Lung (tissue), 12 donors: ENCODE measurements around the gene HDC. TPM values are rescaled to one million over a fixed set of nuclear protein-coding genes. Genes with fewer than 3 reads are reported as not detected.

ENCODE experiments used
- ATAC-seq: fragments of 200-7000 bp; cut with Tn5 transposase; one replicate; pipeline ENCODE4 v1.9.1; 2020; ENCODE audit warnings: moderate number of reproducible peaks; ENCODE audit not compliant: insufficient read depth, low FRiP score
- DNase-seq, 3 donors: peaks; one replicate each; pipeline ENCODE4 v3.0.0-alpha.2; 2013 to 2017
- H3K27ac ChIP-seq, 2 donors: one replicate each; pipeline ENCODE4 v1.5.1; 2013; ENCODE audit warnings: mild to moderate bottlenecking in 2 of 2, moderate library complexity in 2 of 2, control low read depth in 1 of 2, inconsistent platforms in 1 of 2, low read depth in 1 of 2, low read length in 1 of 2
- H3K27me3 ChIP-seq, 3 donors: one replicate each; pipeline ENCODE4 v1.5.1; 2013; ENCODE audit warnings: low read length in 2 of 3; ENCODE audit not compliant: control insufficient read depth in 3 of 3, insufficient read depth in 3 of 3
- H3K36me3 ChIP-seq, 4 donors: one replicate each; pipeline ENCODE4 v1.5.1; 2013; ENCODE audit warnings: low read length in 4 of 4, mild to moderate bottlenecking in 1 of 4, moderate library complexity in 1 of 4; ENCODE audit not compliant: control insufficient read depth in 4 of 4, insufficient read depth in 4 of 4
- H3K4me1 ChIP-seq, 5 donors: one replicate each; pipeline ENCODE4 v1.5.1; 2013; ENCODE audit warnings: low read length in 5 of 5, mild to moderate bottlenecking in 2 of 5, moderate library complexity in 1 of 5; ENCODE audit not compliant: control insufficient read depth in 5 of 5, insufficient read depth in 5 of 5
- H3K4me3 ChIP-seq: one replicate; pipeline ENCODE4 v1.5.1; 2013; ENCODE audit warnings: mild to moderate bottlenecking, control low read depth, moderate library complexity
- H3K9ac ChIP-seq, 2 donors: one replicate each; pipeline ENCODE4 v1.5.1; 2013; ENCODE audit warnings: low read length in 2 of 2, control low read depth in 1 of 2; ENCODE audit not compliant: insufficient read depth in 1 of 2
- H3K9me3 ChIP-seq, 4 donors: one replicate each; pipeline ENCODE4 v1.5.1; 2013; ENCODE audit warnings: low read length in 3 of 4, mild to moderate bottlenecking in 1 of 4, moderate library complexity in 1 of 4; ENCODE audit not compliant: control insufficient read depth in 4 of 4, insufficient read depth in 3 of 4
- WGBS, 2 donors: extraction: QIAGEN DNeasy Blood & Tissue Kit; methylation state at CpG; one replicate each; pipeline ENCODE4 v1.1.7; 2013; 5-methylcytosine and 5-hydroxymethylcytosine counted together
- polyA plus RNA-seq, 2 donors: library from polyadenylated mRNA; stranded (reverse); fragments of 200-250 nt; gene quantifications; one replicate each; pipeline ENCODE4 v1.2.1, GENCODE V29; 2013
- total RNA-seq, 2 donors: library from RNA; depleted of rRNA in 1 of 2; stranded (reverse); fragments of >200 nt in 1 of 2; gene quantifications; one replicate each; pipeline ENCODE4 v1.2.1, GENCODE V29; 2014 to 2021
- TF ChIP-seq, protein P1 (sequence below): IDR thresholded peaks from 2 replicates; pipeline ENCODE4 v1.5.1; 2012; ENCODE audit warnings: mild to moderate bottlenecking; ENCODE audit errors: control extremely low read depth, extremely low read depth
- donor health status: control.
- donor health status: control.
- donor health status: Bipolar disorder and iron deficiency.
- donor health status: healthy.
- donor health status: DM: yes; HTN: yes; CAD: no.

The HDC gene
- total and polyA plus RNA-seq, 4 donors: 0.57 to 8.6 (median 1.1) TPM

DNA sequence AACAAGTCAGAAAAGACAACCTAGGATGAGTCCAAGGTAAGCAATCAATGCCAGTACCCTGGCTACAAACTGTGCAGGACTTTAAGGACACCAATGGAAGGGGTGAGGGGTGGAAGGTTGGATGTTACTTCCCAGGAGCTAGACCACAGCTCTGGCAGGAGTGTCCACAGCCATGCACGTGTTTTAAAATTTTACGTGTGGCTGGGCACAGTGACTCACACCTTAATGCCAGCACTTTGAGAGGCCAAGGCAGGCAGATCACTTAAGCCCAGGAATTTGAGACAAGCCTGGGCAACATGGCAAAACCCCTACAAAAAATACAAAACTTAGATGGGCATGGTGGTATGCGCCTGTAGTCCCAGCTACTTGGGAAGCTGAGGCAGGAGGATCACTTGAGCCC lies 14.7 kb upstream of the HDC start:
- Histone ChIP-seq H3K27me3 (no peaks in the 10 kb centered on the region), H3K9me3 (no peaks in the 10 kb centered on the region), H3K36me3 (peaks cover 0 to 4% (median 2%) of the 10 kb centered on the region in 4 donors), H3K9ac (no peak overlapping the region), H3K4me3 (no peak overlapping the region), H3K4me1 (no peaks in the 10 kb centered on the region), H3K27ac (no peak overlapping the region)
- TF ChIP-seq, protein P1, sequence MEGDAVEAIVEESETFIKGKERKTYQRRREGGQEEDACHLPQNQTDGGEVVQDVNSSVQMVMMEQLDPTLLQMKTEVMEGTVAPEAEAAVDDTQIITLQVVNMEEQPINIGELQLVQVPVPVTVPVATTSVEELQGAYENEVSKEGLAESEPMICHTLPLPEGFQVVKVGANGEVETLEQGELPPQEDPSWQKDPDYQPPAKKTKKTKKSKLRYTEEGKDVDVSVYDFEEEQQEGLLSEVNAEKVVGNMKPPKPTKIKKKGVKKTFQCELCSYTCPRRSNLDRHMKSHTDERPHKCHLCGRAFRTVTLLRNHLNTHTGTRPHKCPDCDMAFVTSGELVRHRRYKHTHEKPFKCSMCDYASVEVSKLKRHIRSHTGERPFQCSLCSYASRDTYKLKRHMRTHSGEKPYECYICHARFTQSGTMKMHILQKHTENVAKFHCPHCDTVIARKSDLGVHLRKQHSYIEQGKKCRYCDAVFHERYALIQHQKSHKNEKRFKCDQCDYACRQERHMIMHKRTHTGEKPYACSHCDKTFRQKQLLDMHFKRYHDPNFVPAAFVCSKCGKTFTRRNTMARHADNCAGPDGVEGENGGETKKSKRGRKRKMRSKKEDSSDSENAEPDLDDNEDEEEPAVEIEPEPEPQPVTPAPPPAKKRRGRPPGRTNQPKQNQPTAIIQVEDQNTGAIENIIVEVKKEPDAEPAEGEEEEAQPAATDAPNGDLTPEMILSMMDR: no peak
- ATAC-seq (no peak), DNase-seq (no peak)
- 96 to 98% methylated on average over 3 of the region's 3 CpGs for WGBS, 2 donors

DNA sequence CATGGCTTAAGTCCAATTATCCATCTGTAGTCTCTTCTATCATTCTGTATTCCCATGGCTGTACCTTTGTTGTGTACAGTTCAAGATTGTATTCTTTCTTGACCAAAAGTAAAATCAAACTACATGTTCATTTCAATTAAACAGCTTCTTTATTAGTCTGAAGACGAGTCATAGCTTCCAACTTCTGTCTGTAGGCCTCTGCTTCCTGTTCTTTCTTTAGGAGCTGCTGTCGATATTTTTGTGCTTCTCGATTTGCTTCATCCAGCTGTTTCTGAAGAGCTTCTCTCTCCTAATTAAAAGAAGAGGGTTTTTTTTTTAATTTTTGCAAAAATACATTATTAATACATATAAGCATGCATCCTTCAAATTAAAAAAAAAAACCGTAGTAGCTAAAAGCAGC lies 13.0 kb upstream of the HDC start:
- no peaks in the 10 kb centered on the region for H3K9me3 ChIP-seq
- no peak overlapping the region for H3K9ac ChIP-seq
- H3K27me3 ChIP-seq: no peaks in the 10 kb centered on the region
- WGBS, 2 donors: 50 to 76% methylated on average over 4 of the region's 4 CpGs
- H3K27ac ChIP-seq: no peak overlapping the region
- no peak for ATAC-seq
- DNase-seq: peak in 1 of 3 donors; percentile 9
- peaks cover 0 to 4% (median under 1%) of the 10 kb centered on the region in 4 donors for H3K36me3 ChIP-seq
- no peaks in the 10 kb centered on the region for H3K4me1 ChIP-seq
- TF ChIP-seq, protein P1: no peak
- no peak overlapping the region for H3K4me3 ChIP-seq

DNA sequence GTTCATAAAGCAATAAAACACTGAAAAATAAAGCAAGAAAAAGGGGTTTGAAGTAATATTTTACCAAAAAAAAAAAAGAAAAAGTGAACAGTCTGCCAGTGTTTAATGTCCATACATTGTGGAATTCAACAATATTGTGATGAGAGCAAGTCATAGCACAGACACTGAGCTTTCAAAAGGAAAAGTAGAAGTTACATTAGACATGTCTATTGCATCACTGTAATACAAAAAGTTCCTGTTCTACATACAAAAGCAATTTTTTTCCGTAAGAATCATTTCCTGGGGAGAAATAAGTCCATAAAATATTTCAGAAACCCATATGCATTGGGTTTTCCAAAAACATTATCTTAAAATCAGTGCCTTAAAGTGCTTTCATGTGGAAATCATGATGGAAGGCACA lies 11.8 kb upstream of the HDC start:
- TF ChIP-seq, protein P1: no peak

DNA sequence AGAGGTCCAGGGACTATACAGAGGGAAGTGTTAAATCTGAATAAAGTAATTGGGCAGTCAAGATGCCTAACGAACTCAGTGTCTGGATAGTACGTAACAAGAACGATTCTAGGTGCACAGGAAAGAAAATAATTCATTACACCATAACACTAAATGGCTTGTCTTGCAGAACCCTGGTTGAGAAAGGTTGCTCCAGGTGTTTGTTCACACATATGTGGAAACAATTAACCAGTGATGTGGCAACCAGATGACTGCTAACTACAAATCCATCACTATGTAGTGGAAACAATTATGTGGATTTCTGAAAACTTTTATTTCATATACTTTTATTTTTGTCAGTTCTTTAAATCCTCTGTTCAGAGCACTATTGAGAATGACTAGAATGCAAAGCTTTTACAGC lies 10.4 kb upstream of the HDC start:
- no peaks in the 10 kb centered on the region for H3K27me3 ChIP-seq
- ATAC-seq (no peak), DNase-seq (no peak)
- H3K9me3 ChIP-seq: no peaks in the 10 kb centered on the region
- whole genome bisulfite sequencing, 2 donors: 46 to 80% methylated on average over 3 of the region's 3 CpGs
- H3K27ac ChIP-seq: no peak overlapping the region
- TF ChIP-seq, protein P1: no peak
- H3K36me3 ChIP-seq: peaks cover 0 to 2% (median under 1%) of the 10 kb centered on the region in 4 donors
- H3K9ac ChIP-seq: no peak overlapping the region
- no peak overlapping the region for H3K4me3 ChIP-seq
- no peaks in the 10 kb centered on the region for H3K4me1 ChIP-seq

More for the DNA sequence above, 11.8 kb upstream of the HDC start:
- peaks cover 0 to 2% (median under 1%) of the 10 kb centered on the region in 4 donors for H3K36me3 ChIP-seq
- no peak for DNase-seq
- no peaks in the 10 kb centered on the region for H3K9me3 ChIP-seq
- 33 to 72% methylated on average over 1 of the region's 1 CpG for WGBS, 2 donors
- no peaks in the 10 kb centered on the region for H3K27me3 ChIP-seq
- no peaks in the 10 kb centered on the region for H3K4me1 ChIP-seq
- no peak overlapping the region for H3K4me3 ChIP-seq
- H3K27ac ChIP-seq: no peak overlapping the region
- ATAC-seq: no peak
- no peak overlapping the region for H3K9ac ChIP-seq
